Measurements from ENCODE around the gene NFAM1.

The NFAM1 gene

DNA sequence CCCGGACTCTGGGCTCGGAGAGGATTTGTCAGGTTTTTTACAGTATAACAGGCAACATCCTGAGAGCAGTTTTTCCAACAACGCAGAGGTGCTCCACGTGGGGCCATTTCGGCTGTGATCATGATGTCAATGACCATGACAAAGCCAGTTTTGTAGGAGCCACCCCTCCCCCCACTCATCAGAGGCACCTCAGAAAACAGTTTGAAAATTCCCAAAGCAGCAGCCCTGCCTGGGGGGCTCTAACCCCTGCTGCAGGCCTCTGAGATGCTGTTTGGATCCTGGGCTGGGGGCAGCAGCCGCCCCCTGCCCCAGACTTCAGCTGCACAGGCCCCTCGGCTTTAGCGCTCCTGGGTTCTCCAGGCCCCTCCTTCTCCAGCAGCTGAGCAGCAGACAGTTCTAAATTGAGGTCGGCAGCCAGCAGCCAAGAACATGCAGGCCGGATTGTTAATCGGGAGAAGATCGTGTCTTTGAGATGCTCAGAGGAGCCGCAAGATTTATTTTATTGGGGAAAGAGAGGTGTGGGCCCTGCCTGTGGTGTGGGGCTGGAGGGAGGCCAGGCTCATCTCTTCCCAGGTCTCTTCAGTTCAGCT lies 19.4 kb downstream of the NFAM1 start:
- no peak for DNase-seq

DNA sequence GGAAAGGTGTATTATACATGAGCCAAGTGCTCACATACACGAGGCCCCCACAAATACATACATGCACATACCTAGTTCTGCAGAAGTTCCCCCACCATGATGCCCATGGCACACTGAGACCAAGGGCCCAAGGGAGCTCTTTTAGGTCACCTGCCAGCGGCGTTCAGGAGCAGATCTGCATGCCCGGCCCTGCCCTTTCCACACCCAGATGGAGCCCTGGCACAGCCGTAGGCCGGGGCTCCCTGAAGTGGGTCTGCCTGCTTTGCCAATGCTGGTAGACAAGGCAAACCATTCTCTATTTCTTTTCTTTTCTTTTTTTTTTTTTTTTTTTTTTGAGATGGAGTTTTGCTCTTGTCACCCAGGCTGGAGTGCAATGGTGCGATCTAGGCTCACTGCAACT lies 21.5 kb downstream of the NFAM1 start:
- DNase-seq, result no peak

DNA sequence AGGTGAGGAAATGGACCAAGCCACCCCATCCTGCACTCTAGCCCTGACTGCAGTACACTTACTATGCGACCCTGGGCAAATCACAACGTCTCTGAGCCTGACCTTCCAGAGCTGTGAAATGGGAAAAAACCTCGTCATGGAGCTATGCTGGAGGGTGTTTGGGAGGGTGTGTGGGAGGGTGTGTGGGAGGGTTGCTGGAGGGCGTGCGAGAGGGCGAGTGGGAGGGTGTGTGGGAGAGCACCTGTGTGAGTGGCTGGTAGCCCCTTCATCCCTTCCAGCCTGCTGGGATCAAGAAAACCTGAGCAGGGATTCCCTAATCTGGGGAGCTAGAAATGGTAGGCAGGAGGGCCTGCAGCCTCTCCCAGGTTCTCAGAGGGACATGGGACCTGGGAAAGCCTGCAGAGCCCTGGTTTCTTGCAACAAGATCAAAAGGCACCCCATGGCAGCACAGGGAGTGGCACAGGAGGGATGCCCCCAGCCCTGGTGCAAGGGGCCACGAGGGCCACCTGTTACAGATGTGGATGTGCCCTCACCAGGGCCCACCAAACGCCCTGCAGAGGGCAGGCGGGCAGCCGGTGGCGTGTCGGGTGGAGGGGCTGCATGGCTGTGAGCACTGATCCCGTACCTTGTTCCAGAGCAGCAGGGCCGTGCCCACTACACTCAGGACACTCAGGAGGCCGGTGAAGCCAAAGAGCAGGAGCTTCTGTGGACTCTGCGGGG lies 23.2 kb downstream of the NFAM1 start:
- no peak for DNase-seq

DNA sequence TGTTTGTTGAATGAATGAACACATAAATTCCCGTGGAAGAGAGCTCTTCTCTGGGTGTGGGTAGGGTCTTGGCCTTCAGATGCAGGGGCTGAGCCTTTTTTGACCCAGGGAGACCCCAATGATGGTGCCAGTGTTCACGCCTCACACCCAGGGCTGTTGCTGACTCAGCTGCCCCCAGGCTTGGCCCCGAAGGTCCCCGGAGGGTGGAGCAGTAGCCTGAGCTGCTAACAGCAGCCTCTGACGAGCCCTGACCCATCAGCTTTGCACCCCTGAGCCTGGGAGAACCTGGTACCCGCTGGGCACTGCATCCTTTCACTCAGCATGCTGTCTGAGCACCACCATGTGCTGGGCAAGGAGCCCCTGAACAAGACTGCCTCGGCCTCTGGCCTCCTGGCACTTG lies 23.9 kb downstream of the NFAM1 start:
- DNase-seq, result no peak

DNA sequence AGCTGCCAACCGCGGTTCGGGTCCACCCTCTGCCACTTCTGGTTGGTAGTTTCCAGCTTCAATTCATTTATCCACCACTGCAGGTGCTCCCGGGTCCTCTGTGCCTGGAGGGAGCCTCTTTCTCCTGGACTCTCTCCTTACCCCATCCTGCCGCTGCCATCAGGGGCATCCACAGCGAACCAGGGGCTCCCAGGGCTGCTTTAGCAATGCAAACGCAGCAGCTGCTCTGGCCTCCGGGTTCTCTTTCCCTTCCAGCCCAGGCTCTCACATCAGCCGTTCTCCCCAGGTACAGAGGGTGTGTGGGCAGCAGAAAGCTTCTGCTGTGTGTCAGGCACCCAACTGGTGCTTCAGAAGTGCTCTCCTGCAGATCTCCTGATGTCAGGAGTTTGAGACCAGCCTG lies 27.9 kb downstream of the NFAM1 start:
- DNase-seq, result no peak

DNA sequence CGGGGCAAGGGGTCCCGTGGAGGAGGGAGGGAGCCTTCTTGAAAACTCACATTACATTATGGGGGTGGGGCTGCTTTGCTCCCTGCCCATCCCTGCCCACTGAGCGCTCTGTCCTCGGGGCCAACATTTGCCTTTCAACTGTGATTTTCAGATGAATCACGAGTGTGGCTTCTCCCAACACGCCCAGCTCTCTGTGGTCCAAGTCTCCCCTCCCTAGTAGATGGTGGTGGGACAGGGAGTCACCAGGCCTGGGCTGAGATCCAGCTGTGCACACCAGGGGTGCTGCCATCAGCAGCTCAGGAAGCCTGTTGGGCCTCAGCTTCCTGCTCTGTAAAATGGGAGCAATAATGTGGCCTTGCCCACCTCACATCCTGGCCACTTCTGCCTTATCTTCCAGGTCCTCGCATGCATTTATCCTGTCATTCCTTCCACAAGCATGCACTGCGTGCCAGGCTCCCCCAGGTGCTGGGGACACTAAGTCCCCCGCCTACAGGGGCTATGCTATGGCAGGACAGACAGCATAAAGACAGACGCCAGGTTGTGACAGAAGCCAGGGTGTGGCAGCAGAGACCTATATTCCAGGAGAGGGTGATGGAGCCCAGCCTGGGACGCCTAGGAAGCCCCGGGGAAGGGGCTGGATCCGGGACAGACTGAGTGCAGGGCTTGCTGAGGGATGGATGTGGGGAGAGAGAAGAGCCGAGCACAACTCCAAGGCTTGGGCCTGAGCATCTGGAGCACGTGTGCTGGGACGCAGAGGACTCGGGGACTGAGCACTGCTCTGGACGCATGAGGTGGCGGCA lies 30.5 kb downstream of the NFAM1 start:
- DNase-seq, result no peak

DNA sequence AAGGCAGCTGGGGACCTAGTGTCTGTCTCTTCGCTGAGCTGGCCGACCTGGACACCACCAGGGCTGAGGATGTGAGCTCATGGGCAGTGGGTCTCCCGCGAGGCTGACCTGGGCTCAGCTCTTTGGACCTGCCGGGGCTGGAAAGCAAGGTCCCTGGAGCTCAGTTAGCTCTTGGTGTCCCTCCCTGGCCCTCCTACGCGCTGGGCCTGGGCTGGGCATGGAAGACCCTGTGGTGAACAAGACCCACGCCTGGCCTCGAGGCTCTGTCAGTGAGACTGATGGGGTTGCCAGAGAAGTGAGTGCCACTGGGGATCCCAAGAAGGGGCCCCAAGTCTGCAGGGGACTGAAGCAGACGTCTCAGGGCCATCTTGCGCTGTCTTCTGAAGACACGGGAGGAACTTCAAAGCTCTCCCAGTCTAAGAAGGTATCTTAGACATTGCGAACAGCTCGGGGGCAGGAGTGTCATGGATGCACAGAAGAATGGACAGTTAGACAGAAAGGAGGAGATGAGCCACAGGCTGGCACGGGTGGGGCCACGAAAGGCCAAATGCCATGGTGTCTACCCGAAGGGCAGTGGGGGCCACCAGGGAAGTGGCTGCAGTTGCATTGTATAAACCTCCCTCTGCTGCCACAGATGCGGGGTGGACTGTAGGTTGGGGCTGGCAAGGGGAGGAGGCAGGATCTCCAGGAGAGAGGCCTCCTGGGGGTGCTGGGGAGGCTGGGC lies 31.2 kb downstream of the NFAM1 start:
- no peak for DNase-seq

DNA sequence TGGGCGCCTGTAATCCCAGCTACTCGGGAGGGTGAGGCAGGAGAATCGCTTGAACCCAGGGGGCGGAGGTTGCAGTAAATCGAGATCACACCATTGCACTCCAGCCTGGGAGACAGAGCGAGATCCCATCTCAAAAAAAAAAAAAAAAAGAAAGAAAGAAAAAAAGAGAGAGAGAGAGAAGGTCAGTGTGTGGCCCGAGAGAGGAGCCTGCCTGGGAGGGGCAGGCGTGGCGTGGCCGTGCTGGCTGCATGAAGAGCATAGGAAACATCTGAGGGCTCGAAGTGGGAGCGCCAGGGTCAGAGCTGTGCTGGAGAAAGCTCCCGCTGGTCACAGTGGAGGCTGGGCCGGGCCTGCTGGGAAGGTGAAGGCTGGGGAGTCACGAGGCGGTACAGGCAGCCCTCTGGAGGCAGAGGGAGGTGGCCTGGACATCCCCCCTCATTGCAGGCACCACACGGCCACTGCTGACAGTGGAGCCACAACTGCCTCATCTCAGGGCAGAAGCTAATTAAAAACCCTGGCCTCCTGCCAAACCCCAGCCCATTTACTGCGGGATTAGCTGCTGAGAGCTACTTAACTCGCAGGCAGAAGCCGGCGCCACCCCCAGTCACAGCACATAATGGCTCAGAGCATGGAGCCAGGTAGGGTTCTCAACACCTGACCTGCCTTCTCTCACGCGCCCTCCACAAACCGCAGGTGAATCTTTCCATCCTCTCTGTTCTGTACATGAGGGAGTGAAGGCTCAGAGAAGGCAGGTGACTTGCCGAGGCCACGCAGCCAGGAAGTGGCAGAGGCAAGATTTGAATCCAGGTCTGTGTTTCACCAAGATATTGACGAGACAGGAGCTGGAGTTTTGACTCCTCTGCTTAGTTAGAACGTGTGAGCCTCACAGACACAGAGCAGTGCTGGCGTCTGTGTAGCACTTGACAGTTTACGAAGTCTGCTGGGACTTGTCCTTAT lies 32.6 kb downstream of the NFAM1 start:
- DNase-seq, result peak; percentile 85

DNA sequence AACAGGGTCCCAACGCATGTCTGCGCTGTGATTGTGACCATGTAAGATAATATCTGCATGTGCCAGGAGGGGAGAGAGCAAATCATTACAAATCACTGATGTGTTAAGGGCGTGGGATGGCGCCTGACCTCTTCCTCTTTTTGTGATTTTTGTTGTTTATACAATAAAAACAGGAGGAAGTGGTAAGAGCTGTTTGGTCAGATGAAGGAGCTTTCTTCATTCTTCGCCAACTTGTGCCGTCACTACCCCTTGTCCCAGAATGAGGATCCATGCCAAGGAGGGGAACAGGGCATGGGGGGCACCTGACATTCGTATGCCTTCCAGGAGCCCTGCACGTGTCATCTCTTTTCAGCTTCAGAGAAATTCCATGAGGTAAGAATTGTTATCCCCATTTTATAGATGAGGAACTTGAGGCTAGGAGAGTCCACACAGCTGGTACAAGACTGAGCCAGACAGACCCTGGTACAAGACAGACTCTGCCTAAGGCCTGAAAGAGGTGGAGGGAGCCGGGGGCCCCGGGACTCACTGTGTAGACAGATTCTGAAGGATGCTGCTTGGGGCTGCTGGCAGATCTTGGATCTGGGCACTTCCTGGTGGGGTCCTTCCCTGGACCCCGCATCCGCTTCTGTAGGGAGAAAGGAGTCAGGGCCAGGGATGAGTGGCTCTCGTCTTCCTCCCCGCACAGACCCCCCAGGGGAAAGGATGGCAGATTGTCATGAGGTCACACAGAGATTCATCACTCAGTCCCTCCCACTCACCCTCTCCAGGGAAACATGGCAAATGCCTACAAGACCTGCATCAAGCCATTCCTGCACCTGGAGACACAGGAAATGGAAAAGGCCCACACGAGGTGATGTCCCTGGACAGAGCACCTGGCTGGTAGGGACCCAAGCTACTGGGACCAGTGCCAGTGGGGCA lies 34.6 kb downstream of the NFAM1 start:
- DNase-seq, result peak; percentile 92

DNA sequence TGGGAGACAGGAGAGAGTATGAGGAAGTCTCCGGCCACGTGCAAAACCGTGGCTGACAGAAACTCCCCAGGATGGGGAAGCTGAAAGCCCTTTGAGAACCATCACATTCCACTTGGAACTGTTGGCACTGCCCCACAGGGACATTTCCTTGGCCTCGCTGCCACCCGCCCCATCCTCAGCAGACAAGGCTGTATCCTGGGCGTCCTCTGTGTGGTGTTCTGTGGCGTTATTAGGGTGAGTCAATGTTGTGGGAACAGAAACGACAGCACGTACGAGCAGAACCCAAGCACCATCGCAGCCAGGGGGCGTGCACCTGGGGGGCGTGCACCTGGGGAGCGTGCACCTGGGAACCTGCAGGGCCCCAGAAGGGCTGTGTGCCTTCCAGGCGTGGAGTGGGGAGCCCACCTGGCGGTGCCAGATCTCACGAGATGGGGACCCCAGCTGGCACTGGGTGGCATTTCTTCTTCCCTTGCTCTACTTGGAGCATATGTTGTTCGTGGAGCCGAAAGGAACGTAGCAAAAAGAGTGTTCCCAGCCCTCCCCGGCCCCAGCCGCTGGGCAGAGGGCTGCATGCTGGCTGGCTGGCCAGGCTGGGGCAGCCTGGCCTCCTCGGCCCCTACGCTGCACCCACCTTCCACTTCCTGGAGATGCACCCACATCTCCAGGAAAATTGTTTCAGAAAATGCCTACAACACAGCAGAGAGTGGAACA lies 35.4 kb downstream of the NFAM1 start:
- peak; percentile 8 for DNase-seq

DNA sequence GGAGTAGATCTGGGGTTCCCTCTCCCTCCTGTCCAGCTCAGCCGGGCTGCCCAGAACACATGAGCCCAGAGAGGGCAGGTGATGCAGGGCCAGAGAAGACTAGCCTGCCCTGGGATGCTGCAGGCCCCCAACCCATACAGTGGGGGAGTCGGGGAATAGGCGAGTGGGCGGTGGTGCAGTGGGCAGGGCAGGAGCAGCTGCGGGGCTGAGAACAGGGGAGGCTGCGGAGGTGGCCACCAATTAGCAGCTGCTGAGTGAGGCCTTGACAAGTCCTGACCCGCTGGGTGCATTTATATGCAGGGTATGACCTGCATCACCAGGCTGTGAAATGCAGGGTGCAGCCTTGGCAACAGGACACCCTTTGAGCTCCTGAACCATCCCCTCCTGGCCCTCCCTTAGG lies 43.1 kb downstream of the NFAM1 start:
- no peak for DNase-seq

DNA sequence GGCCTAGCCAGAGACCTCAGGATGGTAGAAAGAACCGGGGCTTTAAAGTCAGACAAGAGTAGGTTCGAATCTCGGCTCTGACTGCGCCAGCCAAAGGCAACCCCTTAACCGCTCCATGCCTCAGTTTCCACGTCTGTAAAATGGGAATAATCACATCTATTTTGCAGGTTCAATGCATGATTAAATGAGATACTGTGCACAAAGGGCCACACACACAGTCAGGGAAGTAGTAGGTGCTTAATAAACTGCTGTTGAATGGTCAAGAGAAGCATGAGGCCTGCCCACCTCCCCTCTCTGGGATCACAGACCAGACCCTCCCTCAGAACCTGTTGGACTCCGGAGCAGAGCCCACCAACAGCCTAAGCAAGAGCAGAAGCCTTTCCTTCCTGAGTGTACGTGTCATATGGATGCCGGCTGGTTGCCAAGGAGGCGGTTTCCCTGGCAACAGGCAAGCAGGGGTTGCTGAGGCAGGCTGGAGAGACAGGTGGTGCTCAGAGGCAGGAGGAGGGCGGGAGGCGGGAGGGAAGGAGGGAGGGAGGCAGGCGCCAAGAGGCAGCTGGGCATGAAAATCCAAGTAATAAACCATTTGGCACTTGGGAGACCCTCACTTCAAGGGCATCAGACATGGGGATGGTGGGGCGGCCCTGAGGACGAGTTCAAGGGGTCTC lies 43.9 kb downstream of the NFAM1 start:
- DNase-seq, result no peak

DNA sequence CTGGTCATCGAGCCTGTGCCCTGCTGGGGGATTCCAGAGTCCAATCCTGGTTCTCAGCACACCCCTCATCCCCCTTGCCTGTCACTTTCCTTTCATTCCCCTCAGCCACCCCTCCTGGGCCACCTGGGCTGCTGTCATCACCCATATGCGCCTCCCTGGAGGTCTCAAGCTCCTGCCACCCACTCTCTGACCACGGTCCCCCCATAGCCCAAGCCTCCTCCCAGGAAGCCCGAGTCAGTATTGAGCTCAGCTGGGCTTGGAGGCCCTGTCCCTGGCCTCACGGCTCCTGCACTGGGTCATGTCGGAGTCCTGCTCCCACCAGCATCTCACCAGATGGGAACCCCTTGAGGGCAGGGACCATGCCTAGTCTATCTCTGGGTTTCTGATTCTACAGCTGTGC lies 44.6 kb downstream of the NFAM1 start:
- DNase-seq, result no peak

DNA sequence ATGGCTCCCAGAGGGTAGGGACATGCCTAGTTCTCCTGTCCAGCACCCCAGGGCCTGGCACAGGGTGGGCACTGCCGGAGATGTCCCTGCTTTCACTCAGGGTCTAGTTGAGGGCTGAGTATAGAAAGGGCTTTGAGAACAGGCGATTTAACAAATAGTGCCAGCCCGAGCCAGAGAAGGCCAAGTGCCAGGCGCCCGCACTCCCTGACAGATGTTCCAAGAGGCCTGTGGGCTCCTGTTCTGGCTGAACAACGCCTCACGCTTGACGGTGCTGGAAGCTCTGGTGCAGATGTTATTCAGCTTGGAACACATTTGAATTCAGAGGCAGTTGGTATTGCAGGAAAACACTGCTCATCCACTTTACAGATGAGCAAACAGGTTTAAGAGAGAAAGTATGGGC lies 46.5 kb downstream of the NFAM1 start:
- DNase-seq, result no peak

DNA sequence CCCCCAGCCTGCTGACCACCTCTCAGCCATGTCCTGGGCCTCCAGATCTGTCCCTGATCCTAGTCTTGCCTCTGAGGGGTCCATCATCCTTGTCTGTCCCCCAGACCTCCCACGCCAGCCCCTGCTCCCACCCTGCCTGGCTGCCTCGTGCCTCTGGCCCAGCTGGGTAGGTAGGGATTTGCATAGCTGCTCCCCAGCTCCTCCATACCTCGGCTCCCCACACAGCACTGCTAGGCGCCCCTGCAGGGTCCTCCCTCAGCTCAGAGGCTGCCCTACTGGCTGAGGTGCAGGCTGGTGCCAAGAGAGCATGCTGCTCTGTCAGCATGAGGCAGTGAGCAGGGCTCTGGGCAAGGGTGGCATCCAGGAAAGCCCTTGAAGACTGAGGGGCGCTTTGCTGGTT lies 47.7 kb downstream of the NFAM1 start:
- no peak for DNase-seq

DNA sequence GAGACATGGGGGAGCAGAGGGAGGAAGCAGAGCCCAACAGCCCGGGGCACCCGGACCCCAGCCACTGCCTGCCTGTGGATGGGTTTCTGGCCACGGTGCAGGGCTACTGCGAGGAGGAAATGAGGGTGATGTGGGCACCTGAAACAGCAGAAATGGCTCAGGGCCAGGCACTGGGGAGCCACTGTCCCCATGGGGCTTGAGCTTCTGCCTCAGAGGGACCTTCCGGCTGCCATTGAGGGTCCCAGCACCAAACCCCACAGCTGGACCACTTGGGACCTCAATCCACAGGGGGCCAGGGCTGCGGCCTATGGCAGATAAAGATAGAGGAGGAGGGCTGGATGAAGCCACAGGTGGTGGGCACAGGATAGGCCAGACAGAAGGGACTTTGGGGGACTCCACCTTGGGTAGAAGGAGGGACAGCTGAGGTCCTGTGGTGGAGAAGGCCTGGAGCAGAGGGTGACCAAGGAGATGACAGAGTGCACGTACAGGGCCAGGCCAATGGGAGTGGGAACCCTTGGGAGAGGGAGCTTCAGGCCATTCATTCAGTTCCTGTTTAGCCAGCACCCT lies 48.3 kb downstream of the NFAM1 start:
- no peak for DNase-seq

DNA sequence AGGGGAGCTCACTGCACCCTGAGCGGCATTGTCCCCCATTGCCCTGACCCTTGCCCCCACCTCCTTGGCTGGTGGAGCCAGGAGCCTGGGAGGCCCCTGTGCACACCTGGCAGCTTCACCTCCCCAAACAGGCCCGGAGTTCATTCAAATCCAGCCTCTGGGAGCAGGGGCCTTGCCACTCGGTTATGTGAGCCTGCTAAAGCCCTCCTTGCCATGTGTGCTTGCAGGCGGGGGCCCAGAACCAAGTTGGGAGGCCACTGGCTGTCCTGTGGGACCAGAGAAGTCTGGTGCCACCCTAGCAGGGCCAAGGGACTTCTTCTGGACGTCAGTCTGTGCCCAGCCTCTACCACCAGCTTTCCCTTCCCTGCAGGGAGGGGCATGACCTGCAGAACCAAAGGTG lies 48.9 kb downstream of the NFAM1 start:
- no peak for DNase-seq

DNA sequence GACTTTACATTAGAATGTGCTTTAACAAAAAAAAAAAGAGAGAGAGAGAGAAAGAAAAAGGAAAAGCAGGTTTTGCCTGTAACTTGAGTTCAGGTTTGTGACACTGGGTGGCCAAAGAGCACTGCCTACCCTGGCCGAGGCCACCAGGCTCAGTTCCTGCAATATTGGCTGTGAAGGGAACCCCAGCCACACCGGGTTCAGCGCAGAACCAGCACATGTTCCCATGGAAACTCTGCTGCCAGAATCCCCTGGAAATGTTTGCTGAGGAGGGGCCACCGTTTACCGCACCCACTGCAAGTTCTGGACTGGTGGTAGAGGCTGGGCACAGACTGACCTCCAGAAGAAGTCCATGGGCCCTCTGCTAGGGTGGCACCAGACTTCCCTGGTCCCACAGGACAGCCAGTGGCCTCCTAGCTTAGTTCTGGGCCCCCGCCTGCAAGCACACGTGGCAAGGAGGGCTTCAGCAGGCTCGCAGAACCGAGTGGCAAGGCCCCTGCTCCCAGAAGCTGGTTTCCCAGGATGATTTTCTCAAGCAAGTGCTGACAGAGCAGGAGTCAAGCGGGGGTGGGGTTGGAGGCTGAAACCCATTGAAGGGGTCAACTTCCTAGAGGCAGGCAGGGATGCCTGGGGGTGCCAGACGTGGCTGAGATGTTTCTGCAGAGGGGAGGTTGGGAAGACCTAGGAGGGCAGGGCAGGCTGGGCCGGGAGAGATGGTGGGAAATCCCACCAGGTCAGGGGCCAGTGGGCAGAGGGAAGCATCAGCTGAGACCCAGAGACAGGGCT lies 51.2 kb downstream of the NFAM1 start:
- no peak for DNase-seq
